WTC11 (cell line): ENCODE measurements around the gene CRB2. TPM values are rescaled to one million over a fixed set of nuclear protein-coding genes. Genes with fewer than 3 reads are reported as not detected.

Source experiments
- ATAC-seq: fragments of 200-7000 bp; cut with Tn5 transposase; 2 replicates; pipeline ENCODE4 v1.10.0; 2021; ENCODE audit warnings: mild to moderate bottlenecking, moderate library complexity
- CTCF ChIA-PET: fragments of 300-600 bp; sonication (Branson Sonifier 250); formaldehyde crosslinking; loops from one replicate; lab custom pipeline; 2021; ENCODE audit warnings: antibody characterized with exemption; lab: Charles Lee
- POLR2A ChIA-PET: fragments of 350-600 bp; sonication (Branson Sonifier 250); formaldehyde crosslinking; loops from one replicate; lab custom pipeline; 2021; ENCODE audit warnings: antibody characterized with exemption; lab: Charles Lee
- DNase-seq: peaks from one replicate; pipeline ENCODE4 v3.0.0; 2021; ENCODE audit warnings: low spot score
- H3K27ac Mint-ChIP-seq: 2 replicates; pipeline ENCODE4 v1.8.0; 2021; ENCODE audit warnings: mixed read lengths
- H3K27me3 Mint-ChIP-seq: 2 replicates; pipeline ENCODE4 v1.8.0; 2021; ENCODE audit warnings: low read depth, mild to moderate bottlenecking, moderate library complexity, mixed read lengths
- H3K36me3 Mint-ChIP-seq: 2 replicates; pipeline ENCODE4 v1.8.0; 2021; ENCODE audit warnings: mixed read lengths
- H3K4me1 Mint-ChIP-seq: 2 replicates; pipeline ENCODE4 v1.8.0; 2022; ENCODE audit warnings: mixed read lengths
- H3K4me3 Mint-ChIP-seq: 2 replicates; pipeline ENCODE4 v1.8.0; 2021; ENCODE audit warnings: mild to moderate bottlenecking, moderate library complexity, mixed read lengths
- H3K9me3 Mint-ChIP-seq: 2 replicates; pipeline ENCODE4 v1.8.0; 2021; ENCODE audit warnings: mixed read lengths
- AFF4 ChIP-seq: sonication (generic); formaldehyde crosslinking; IDR thresholded peaks from 2 replicates; pipeline ENCODE4 v1.8.1; 2023; ENCODE audit warnings: mild to moderate bottlenecking, missing genetic modification reagents, borderline replicate concordance
- CREB1 ChIP-seq: sonication (generic); formaldehyde crosslinking; IDR thresholded peaks from 2 replicates; pipeline ENCODE4 v1.8.0; 2023; ENCODE audit warnings: mild to moderate bottlenecking, missing genetic modification reagents
- E2F4 ChIP-seq: sonication (generic); formaldehyde crosslinking; IDR thresholded peaks from 2 replicates; pipeline ENCODE4 v1.8.1; 2022; ENCODE audit warnings: low read depth, mild to moderate bottlenecking, moderate library complexity, missing genetic modification reagents, borderline replicate concordance
- E2F5 ChIP-seq: sonication (generic); formaldehyde crosslinking; IDR thresholded peaks from 2 replicates; pipeline ENCODE4 v1.8.1; 2022; ENCODE audit warnings: mild to moderate bottlenecking, moderate library complexity, missing genetic modification reagents
- ERG ChIP-seq: fragments of 250-450 bp; sonication (Bioruptor Pico); IDR thresholded peaks from 2 replicates; pipeline ENCODE4 v1.8.0; 2021; ENCODE audit warnings: mild to moderate bottlenecking
- ETV6 ChIP-seq: sonication (generic); formaldehyde crosslinking; IDR thresholded peaks from 2 replicates; pipeline ENCODE4 v1.8.1; 2022; ENCODE audit warnings: mild to moderate bottlenecking, missing genetic modification reagents
- FOXK1 ChIP-seq: sonication (generic); formaldehyde crosslinking; IDR thresholded peaks from 2 replicates; pipeline ENCODE4 v1.8.0; 2022; ENCODE audit warnings: mild to moderate bottlenecking, moderate library complexity, missing genetic modification reagents
- IRF1 ChIP-seq: sonication (generic); formaldehyde crosslinking; IDR thresholded peaks from 2 replicates; pipeline ENCODE4 v1.8.0; 2023; ENCODE audit warnings: missing genetic modification reagents
- IRF2 ChIP-seq: sonication (generic); formaldehyde crosslinking; IDR thresholded peaks from 2 replicates; pipeline ENCODE4 v1.8.0; 2022; ENCODE audit warnings: low read depth, missing genetic modification reagents, borderline replicate concordance
- MXD4 ChIP-seq: fragments of 250-450 bp; sonication (Bioruptor Pico); IDR thresholded peaks from 2 replicates; pipeline ENCODE4 v1.8.0; 2021; ENCODE audit warnings: mild to moderate bottlenecking, moderate library complexity, borderline replicate concordance
- NFYB ChIP-seq: sonication (generic); formaldehyde crosslinking; conservative IDR thresholded peaks from 2 replicates; pipeline ENCODE4 v1.8.0; 2022; ENCODE audit warnings: low read depth, missing genetic modification reagents
- NR2C2 ChIP-seq: sonication (generic); formaldehyde crosslinking; IDR thresholded peaks from 2 replicates; pipeline ENCODE4 v1.8.0; 2022; ENCODE audit warnings: mild to moderate bottlenecking, missing genetic modification reagents
- NR3C1 ChIP-seq: sonication (generic); formaldehyde crosslinking; conservative IDR thresholded peaks from 2 replicates; pipeline ENCODE4 v1.8.1; 2023; ENCODE audit warnings: low read depth, mild to moderate bottlenecking, missing genetic modification reagents
- RORB ChIP-seq: fragments of 250-450 bp; sonication (Bioruptor Pico); IDR thresholded peaks from 2 replicates; pipeline ENCODE4 v1.9.0; 2021; ENCODE audit warnings: mild to moderate bottlenecking
- SMAD3 ChIP-seq: sonication (generic); formaldehyde crosslinking; IDR thresholded peaks from 2 replicates; pipeline ENCODE4 v1.8.0; 2022; ENCODE audit warnings: missing genetic modification reagents, mild to moderate bottlenecking, borderline replicate concordance
- SMAD4 ChIP-seq: sonication (generic); formaldehyde crosslinking; IDR thresholded peaks from 2 replicates; pipeline ENCODE4 v1.8.0; 2022; ENCODE audit warnings: mild to moderate bottlenecking, missing genetic modification reagents
- USF1 ChIP-seq: sonication (generic); formaldehyde crosslinking; IDR thresholded peaks from 2 replicates; pipeline ENCODE4 v1.8.0; 2022; ENCODE audit warnings: mild to moderate bottlenecking, missing genetic modification reagents
- ZNF219 ChIP-seq: sonication (generic); formaldehyde crosslinking; IDR thresholded peaks from 2 replicates; pipeline ENCODE4 v1.8.0; 2023; ENCODE audit warnings: missing genetic modification reagents, mild to moderate bottlenecking, borderline replicate concordance
- ZNF263 ChIP-seq: sonication (generic); formaldehyde crosslinking; IDR thresholded peaks from 2 replicates; pipeline ENCODE4 v1.8.1; 2022; ENCODE audit warnings: low read depth, mild to moderate bottlenecking, moderate library complexity, missing genetic modification reagents
- ZNF396 ChIP-seq: fragments of 250-450 bp; sonication (Bioruptor Pico); IDR thresholded peaks from 2 replicates; pipeline ENCODE4 v1.8.0; 2021; ENCODE audit warnings: mild to moderate bottlenecking, moderate library complexity, borderline replicate concordance
- ZNF671 ChIP-seq: fragments of 250-450 bp; sonication (Bioruptor Pico); IDR thresholded peaks from 2 replicates; pipeline ENCODE4 v1.8.0; 2021; ENCODE audit warnings: mild to moderate bottlenecking
- ZSCAN18 ChIP-seq: fragments of 250-450 bp; sonication (Bioruptor Pico); IDR thresholded peaks from 2 replicates; pipeline ENCODE4 v2.1.2; 2022; ENCODE audit warnings: mild to moderate bottlenecking, moderate library complexity
- total RNA-seq: library from RNA; stranded (reverse); gene quantifications from 3 replicates; pipeline ENCODE4 v1.2.3, GENCODE V29; 2021

CRB2 gene
- total RNA-seq, 1 experiment from 2014 or later = 3.5 TPM

GRCh38 chr9:123335193-123335985 is 20.6 kb upstream of the CRB2 start:
- ATAC-seq (peak; percentile 57), DNase-seq (no peak)
- TF ChIP-seq IRF2 (no peak), NR3C1 (CRISPR knock-in tag) (no peak), ZSCAN18 (CRISPR knock-in tag) (no peak), ZNF671 (CRISPR knock-in tag) (no peak), SMAD3 (CRISPR knock-in tag) (no peak), FOXK1 (CRISPR knock-in tag) (no peak), ERG (CRISPR knock-in tag) (no peak), NFYB (CRISPR knock-in tag) (no peak)
- Mint-ChIP-seq H3K4me3 (no peak overlapping the region), H3K9me3 (no peaks in the 10 kb centered on the region), H3K27ac (no peak overlapping the region), H3K4me1 (peaks cover 33% of the 10 kb centered on the region), H3K36me3 (no peaks in the 10 kb centered on the region), H3K27me3 (no peaks in the 10 kb centered on the region)
- ChIA-PET CTCF (interaction anchor here (0.6 to 1.0 kb wide), 3 partner anchors 13 to 60 kb away, joined by 3 to 4 read pairs (median 4); no protein-coding TSS in a partner anchor), POLR2A (no interaction called here)

GRCh38 chr9:123335986-123336329 is 20.0 kb upstream of the CRB2 start:
- TF ChIP-seq IRF2 (no peak), NR2C2 (CRISPR knock-in tag) (no peak), IRF1 (no peak), CREB1 (CRISPR knock-in tag) (no peak), ZNF263 (CRISPR knock-in tag) (no peak), ETV6 (no peak), E2F5 (CRISPR knock-in tag) (no peak), ZNF219 (no peak), ZNF396 (CRISPR knock-in tag) (no peak), SMAD4 (no peak), E2F4 (no peak)
- no peak for ATAC-seq
- peaks cover 34% of the 10 kb centered on the region for H3K4me1 Mint-ChIP-seq
- POLR2A ChIA-PET = no interaction called here
- no peak overlapping the region for H3K4me3 Mint-ChIP-seq
- CTCF ChIA-PET = interaction anchor here (1.0 kb wide), 2 partner anchors 13 to 14 kb away, joined by 3 to 4 read pairs; no protein-coding TSS in a partner anchor
- H3K27ac Mint-ChIP-seq = no peak overlapping the region
- H3K27me3 Mint-ChIP-seq = no peaks in the 10 kb centered on the region
- no peaks in the 10 kb centered on the region for H3K9me3 Mint-ChIP-seq
- DNase-seq = no peak
- H3K36me3 Mint-ChIP-seq = no peaks in the 10 kb centered on the region

GRCh38 chr9:123336449-123336848 is 19.5 kb upstream of the CRB2 start:
- CTCF ChIA-PET = no interaction called here
- POLR2A ChIA-PET = no interaction called here
- H3K4me1 Mint-ChIP-seq = peaks cover 34% of the 10 kb centered on the region
- no peak for ATAC-seq
- no peak for DNase-seq
- H3K27ac Mint-ChIP-seq = no peak overlapping the region
- H3K9me3 Mint-ChIP-seq = no peaks in the 10 kb centered on the region
- no peaks in the 10 kb centered on the region for H3K36me3 Mint-ChIP-seq
- H3K27me3 Mint-ChIP-seq = no peaks in the 10 kb centered on the region
- H3K4me3 Mint-ChIP-seq = no peak overlapping the region
- TF ChIP-seq SMAD3 (CRISPR knock-in tag) = no peak
- TF ChIP-seq AFF4 = no peak
- TF ChIP-seq NFYB (CRISPR knock-in tag) = no peak
- no peak for TF ChIP-seq MXD4 (CRISPR knock-in tag)
- TF ChIP-seq USF1 (CRISPR knock-in tag) = no peak
- no peak for TF ChIP-seq RORB (CRISPR knock-in tag)
